ENCODE results near the gene CTBP2.
A peak's percentile ranks its signal among the peaks of the same experiment; 100 is the strongest.

The CTBP2 gene

GRCh38 chr10:125159932-125160855 lies at the start of gene CTBP2:
Gene CTBP2, minus strand, starts transcription at chr10:125160563.
- no peak for DNase-seq (ENCODE audit: low read depth)
- H3K4me3 ChIP-seq (ENCODE audit: low read depth, low read length): peak within 1 kb of the TSS; percentile 6; the same call in 1 of the 2 replicates
- no peak for TF ChIP-seq CTCF (IDR thresholded peaks at IDR 0.05; ENCODE audit: insufficient read depth, low read depth, low read length, missing control alignments)

DNA sequence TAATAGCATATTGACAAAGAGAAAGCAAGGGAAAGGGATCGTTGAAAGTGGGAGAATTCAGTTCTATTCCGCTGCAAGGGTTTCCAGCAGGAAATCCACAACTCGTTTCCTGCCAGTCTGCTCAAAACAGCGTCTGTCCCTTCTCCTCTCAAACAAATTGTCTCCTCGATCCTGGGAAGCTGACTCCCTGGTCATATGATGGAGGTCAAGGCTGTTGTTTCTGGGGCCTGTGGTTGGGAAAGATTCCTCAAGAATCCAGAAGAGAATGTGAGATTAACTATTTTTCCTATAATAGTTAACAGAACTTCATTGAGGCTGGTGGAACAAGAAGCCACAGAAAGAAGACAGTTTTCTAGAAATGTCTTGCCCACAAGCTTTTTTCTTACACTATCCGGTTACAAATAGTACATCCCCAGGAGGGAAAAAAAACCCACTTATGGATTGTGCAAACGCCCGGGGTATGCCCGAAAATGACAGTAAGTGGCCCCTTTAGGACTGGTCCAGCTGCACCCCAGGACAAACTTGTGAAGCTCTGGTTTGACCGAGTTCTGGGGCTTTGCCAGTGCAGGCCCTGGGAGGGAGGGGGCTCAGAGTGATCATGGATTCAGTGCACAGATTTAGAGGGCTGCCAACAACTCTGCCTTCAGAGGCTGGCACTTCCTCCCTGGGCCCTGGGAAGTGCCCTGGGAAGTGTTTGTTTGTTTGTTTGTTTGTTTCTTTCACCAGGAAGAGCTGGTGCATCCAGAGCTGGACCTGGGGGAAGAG lies 49.4 kb upstream of the CTBP2 start:
- H3K4me3 ChIP-seq (ENCODE audit: low read depth, low read length): no peak overlapping the region
- no peak for DNase-seq (ENCODE audit: low read depth)
- no peak for TF ChIP-seq CTCF (IDR thresholded peaks at IDR 0.05; ENCODE audit: insufficient read depth, low read depth, low read length, missing control alignments)

GRCh38 chr10:125208854-125209565 lies 48.6 kb upstream of the CTBP2 start:
- no peak for DNase-seq (ENCODE audit: low read depth)
- H3K4me3 ChIP-seq (ENCODE audit: low read depth, low read length): no peak overlapping the region
- TF ChIP-seq CTCF (IDR thresholded peaks at IDR 0.05; ENCODE audit: insufficient read depth, low read depth, low read length, missing control alignments): no peak

- DNase-seq (ENCODE audit: low read depth): no peak
- no peak for TF ChIP-seq CTCF (IDR thresholded peaks at IDR 0.05; ENCODE audit: insufficient read depth, low read depth, low read length, missing control alignments)
- H3K4me3 ChIP-seq (ENCODE audit: low read depth, low read length): no peak overlapping the region
Observed at GRCh38 chr10:125206623-125207022, 46.3 kb upstream of the CTBP2 start.

- H3K4me3 ChIP-seq (ENCODE audit: low read depth, low read length): no peak overlapping the region
- no peak for TF ChIP-seq CTCF (IDR thresholded peaks at IDR 0.05; ENCODE audit: insufficient read depth, low read depth, low read length, missing control alignments)
- no peak for DNase-seq (ENCODE audit: low read depth)
Observed at GRCh38 chr10:125205431-125205830, 45.1 kb upstream of the CTBP2 start.

DNA sequence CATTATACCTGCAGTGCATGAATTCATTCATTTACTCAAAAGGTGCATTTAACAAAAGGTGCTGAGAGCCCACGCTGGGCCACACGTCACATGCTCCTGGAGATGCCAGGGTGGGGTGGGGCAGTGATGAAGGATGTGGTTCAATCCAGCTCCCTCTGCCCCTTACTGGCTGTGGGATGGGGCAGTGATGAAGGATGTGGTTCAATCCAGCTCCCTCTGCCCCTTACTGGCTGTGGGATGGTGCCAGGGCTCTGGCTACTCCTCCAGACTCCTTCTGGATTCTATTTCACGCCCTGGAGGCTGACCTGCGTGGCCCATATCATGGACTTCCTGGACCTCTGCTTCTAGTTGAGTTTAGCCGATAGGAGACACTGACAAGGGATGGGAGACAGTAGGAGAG lies 44.0 kb upstream of the CTBP2 start:
- no peak overlapping the region for H3K4me3 ChIP-seq (ENCODE audit: low read depth, low read length)
- TF ChIP-seq CTCF (IDR thresholded peaks at IDR 0.05; ENCODE audit: insufficient read depth, low read depth, low read length, missing control alignments): no peak
- no peak for DNase-seq (ENCODE audit: low read depth)

Data from GM12865 (cell line).